Measurements from ENCODE around the gene CROCC2.

The CROCC2 gene

DNA sequence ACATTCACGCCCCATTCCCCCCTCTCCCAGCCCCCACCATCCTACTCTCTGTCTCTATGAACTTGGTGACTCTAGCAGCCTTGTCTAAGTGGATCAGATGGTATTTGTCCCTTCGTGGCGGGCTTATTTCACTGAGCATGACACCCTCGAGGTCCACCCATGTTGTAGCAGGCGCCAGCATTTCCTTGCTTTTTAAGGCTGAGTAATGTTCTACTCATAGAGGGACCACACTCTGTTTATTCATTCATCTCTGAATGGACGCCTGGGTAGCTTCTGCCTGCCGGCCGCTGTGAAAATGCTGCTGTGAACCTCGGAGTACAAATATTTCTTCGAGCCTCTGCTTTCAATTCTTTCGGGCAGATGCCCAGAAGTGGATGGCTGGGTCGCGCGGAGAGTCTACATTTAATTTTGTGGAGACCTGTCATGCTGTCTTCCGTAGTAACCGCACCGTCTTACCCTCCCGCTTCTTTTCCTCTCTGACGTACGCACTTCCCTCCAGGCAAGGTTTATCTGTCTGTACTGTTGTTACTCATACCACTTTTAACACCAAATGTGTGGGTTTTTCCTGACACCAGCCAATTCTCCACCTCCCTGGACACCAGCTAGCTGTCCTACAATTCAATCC is 5.6 kb downstream of the CROCC2 start:
- no peak for DNase-seq

DNA sequence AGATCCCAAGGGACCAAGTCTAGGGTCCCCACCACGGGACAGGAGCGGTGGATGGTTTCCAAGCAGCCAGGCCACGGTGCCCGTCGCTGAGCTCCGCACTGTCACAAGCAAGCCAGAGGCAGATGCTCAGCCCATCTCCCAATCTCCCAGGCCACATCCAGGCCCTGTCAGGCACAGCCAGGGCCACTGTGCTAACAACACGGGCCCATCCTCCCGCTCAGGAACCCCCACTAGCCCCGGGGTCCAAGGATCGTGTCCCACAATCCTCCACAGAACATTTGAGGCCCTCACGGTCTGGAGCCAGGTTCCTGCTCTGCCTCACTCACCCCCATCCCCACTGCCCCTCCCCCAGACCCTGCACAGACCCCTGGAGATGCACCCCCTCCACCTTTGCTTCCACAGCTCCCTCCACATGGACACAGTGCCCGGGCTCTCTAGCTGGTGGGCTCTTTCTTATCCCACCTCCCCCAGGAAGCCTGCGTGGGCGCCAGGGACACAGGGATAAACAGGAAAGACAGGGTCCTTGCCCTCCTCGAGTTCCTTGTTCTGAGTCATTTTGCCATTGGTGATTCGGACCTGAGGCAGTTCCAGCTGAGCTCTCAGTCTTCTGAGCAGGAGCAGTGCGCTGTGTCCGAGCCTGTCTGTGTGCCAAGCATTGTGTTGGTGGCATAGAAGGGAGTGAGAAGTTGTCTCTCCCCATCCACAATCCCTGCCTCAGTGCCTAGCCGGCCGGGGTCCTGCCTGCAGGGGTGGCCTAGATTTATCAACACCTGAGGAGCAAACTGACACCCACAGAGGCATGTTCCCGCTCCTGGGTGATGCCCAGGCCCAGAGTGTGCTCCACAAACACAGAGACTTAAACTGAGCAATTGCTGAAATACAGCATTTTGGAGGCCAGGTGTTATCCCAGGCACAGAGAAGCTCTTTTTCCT is 7.0 kb downstream of the CROCC2 start:
- no peak for DNase-seq

DNA sequence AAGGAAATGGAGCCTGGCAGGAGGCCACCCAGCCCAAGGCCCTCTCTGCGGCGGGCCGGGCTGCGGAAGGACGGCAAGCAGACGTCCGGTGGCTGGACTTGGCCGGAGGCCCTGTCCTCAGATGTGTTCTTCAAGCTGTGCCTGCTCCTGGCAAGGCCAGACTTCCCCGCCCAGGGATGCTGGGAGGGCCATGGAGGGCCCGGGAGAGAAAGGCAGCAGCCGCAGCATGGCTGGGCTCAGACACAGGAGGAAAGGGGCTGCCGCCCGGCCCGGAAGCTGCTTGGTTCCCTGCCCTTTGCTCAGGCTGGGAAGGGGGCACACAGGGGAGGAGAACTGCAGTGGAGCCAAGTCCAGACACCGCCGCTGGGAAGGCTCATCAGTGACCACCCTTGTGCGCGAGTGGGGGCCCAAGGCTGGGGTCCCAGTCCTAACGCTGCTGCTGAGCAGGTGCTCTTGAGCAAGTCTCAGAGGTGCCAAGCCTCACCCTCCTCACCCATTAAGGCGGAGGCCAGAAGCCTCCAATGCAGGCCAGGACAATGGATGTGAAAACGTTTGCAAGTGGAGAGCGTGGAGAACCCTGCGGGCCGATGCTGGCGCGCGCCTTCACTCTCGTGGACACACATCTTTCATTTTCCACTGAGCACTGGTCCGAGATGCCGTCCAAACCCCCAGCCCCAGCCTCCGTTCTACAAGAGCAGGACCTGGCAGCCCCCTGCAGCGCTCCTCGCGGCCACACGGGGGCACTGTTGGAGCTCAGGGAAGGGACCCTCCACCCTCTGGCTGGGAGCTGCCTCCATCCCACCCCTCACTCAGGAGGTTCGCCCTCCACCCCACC is 7.9 kb downstream of the CROCC2 start:
- DNase-seq: no peak

GRCh38 chr2:240914645-240915525 is 8.7 kb downstream of the CROCC2 start:
- no peak for DNase-seq

DNA sequence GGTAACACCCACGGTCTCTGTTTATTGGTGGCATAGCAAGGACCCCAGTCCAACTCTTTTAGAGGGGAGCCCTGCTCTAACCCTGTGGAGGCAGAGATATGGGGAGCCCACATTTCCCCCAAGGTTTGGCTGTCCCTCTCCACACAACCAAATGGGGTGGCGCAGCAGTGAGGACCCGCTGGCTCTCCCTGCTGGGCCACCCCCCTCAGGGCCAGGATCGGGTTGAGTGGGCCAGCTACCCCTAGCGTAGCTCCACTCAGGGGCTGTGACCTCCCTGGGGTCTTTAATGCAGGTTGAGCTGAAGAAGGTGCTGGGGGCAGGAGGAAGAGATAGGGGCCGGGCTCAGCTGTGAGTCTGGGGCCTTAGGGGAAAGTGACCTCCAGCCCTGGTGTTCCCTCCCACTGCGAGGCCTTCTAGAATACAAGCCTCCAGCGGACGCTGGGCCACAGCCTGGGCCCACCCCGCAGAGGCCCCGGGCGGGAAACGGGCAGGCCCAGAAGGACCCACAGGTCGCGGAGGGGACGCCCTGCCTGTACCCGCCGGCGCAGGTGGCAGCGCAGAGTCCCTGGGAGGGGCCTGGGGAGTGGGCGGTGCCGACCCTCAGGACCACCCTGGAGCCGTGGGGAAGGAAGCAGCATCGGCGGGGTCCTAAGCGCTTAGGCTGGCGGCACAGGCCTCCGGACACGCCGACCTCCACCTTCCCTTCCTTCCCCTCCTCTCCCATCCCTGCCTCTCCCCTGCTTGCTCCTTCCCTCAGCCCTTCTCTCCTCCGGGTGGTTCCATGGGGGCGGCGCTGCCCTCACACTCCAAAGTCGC is 9.6 kb downstream of the CROCC2 start:
- DNase-seq: no peak

GRCh38 chr2:240916571-240917008 is 10.5 kb downstream of the CROCC2 start:
- DNase-seq: no peak

DNA sequence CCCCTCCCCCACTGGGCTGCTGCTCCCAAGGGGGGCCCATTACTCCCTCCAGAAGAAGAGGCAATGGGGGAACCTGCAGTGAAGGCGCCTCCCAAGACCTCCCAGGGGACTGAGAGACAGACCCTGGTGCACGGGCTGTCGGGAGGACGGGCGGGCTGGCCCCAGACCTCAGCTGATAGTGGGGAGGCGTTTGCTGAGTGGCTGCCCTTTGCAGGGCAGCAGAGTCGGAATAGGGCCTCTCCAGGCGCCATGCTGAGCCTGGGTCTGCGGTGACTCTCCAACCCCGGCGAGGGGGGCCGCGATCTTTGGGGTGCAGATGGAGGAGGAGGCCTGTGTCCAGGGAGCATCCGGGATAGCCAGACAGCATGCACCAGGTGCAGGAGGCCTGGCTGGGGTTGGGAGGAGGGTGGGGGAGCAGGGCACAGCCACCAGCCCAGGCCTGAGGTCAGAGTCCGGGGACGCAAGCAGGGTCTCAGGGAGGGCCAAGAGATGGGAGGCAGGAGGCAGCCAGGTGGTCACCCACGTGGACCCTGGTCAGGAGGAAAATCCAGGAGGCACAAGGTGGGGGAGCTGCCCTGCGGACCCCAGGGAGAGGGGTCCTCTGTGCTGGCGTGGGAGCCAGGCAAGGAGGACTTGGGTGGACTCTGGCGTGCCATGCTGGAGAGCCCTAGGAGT is 11.0 kb downstream of the CROCC2 start:
- DNase-seq: no peak

GRCh38 chr2:240917684-240918257 is 11.6 kb downstream of the CROCC2 start:
- no peak for DNase-seq

DNA sequence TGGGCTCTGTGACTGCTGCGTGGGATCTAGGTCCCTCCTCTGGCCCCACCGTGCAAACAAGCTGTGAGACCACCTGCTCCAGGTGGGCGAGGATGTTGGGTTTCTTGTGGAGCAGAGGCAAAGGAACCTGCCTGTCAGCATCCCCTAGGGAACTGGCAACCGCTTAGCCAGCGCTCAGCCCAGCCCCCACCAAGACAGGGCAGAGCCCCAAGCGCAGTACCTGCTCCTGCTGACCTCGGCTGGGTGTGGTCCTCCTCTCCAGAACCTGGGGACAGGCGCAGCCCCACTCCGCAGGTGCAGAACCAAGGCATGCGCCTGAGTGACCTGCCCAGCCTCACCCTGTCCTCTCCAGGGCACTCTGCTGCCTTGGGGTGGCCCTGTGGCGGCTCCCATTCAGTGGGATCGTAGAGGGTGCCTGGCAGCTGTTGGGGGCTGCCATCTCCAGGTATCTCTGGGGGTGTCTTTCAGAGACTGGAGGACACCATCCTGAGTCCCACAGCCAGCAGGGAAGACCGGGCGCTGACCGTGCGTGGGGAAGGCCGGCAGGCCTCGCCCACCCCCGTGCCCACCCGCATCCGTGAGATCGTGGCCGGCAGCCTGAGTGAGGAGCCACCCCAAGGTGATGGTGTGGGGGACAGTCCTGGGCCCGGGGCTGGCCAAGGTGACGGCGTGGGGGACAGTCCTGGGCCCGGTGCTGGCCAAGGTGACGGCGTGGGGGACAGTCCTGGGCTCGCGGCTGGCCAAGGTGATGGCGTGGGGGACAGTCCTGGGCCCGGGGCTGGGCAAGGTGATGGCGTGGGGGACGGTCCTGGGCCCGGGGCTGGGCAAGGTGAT is 12.3 kb downstream of the CROCC2 start:
- no peak for DNase-seq

DNA sequence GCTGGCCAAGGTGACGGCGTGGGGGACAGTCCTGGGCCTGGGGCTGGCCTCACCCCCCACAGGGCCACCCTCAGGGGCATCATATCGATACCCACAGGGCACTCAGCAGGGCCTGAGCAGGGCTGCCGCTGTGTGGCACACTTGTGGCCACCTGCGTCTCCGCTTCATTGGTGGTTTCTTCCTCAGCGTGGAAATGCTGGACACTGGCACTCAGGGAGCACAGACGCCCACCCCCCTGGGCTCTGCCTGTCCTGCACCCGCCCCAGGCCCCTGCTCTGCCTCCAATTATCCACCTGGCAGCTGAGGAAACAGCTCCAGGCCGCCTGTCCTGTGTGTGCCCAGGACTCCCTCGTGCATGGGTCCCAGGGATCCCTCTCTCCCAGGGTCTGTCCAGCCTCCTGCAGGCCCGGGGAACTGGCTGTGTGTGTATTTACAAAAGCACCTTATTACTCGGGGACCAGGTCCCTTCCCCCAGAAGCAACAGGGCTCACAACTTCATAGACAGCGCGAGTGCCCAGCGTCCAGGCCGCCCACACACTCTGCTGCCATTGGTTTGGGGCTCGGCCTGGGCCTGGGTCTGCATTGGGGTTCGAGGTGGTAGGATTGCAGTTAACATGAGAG is 13.1 kb downstream of the CROCC2 start:
- no peak for DNase-seq

GRCh38 chr2:240919786-240920782 is 13.9 kb downstream of the CROCC2 start:
- no peak for DNase-seq

DNA sequence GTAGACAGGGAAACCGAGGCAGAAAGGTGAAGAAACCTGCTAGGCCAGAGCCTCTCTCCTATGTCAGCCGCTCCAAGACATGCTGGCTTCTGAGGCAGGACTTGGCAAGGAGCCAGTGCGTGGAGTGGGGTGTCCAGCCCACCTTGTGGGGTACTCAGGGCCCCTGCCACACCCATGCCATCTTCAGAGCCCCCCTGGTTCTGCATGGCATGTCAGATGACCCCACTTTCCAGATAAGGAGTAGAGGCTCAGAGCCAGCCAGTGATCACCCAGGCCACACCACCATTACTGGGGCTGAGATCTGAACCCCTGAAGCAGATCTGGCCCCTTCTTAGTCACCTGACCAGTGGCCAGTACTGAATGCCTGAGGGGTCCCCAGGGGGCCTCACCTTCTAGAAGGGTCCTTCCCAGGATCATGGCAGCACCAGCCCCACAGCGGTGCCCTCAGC is 14.7 kb downstream of the CROCC2 start:
- DNase-seq: no peak

DNA sequence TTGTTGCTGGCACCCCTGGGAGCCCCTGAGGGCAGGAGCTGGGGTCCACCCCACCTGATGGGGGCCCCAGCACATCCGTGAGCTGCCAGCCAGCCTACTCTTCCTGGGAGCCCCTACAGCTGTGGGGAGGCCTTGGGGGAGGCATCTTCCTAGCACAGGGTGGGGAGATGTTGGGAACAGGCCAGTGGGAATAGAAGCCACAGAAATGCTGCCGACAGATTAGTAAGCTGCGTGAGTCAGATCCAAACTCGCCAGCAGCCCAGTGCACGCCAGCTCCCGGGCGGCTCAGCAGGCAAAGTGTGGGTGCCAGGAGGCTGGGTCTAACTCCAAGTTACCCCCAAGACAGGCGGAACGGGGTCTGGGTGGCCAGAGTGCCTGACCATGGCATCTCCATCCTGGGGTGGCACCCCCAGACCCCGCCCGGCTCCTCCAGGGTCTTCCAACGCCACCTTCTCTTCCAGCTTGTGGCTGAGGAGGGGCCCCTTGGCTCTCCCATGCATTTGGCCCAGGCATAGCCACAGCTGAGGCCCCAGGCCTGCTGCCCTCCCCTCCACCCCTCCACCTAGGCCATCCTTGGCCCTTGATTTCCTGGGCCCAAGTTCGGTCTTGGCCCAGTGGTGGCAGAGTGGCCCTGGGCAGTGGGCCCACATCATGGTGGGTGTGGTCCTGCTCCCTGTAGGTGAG is 15.3 kb downstream of the CROCC2 start:
- DNase-seq: no peak

- DNase-seq: no peak
These were observed 15.8 kb downstream of the CROCC2 start for GRCh38 chr2:240921995-240922244.

GRCh38 chr2:240922245-240922981 is 16.3 kb downstream of the CROCC2 start:
- no peak for DNase-seq

DNA sequence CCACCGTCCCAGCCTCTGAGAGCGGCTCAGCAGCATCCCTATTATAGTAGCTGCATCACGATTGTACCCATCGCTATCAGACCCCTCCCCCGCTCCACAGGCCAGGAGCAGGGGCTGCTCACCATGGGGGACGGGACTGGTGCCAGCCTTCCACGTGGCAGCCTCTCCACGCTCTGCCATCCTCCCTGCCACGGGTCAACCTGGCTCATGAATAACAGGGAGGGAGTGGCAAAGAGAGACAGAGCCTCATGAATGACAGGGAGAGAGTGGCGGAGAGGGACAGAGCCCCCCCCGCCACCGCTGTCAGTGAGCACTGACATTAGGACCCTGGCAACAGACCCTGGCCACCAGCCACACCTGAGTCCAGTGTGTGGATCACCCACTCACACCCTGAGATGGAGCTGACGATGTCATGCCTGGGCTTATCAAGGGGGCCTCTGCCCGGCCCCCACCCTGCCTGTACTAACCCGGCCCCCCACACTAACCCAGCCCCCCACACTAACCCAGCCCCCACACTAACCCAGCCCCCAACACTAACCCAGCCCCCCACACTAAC is 16.9 kb downstream of the CROCC2 start:
- DNase-seq: no peak

Measured in DMS79 (cell line).